ENCODE results near the gene TMEM8B. TPM values are rescaled to one million over a fixed set of nuclear protein-coding genes. Genes with fewer than 3 reads are reported as not detected.
"Not testable (repeated sequence)": the region's sequence is repeated elsewhere in the genome, so short reads cannot be mapped to it uniquely, and the experiment has no call there.

The TMEM8B gene
- total RNA-seq, 1 donor from 2014 or later: 4.4 TPM

DNA sequence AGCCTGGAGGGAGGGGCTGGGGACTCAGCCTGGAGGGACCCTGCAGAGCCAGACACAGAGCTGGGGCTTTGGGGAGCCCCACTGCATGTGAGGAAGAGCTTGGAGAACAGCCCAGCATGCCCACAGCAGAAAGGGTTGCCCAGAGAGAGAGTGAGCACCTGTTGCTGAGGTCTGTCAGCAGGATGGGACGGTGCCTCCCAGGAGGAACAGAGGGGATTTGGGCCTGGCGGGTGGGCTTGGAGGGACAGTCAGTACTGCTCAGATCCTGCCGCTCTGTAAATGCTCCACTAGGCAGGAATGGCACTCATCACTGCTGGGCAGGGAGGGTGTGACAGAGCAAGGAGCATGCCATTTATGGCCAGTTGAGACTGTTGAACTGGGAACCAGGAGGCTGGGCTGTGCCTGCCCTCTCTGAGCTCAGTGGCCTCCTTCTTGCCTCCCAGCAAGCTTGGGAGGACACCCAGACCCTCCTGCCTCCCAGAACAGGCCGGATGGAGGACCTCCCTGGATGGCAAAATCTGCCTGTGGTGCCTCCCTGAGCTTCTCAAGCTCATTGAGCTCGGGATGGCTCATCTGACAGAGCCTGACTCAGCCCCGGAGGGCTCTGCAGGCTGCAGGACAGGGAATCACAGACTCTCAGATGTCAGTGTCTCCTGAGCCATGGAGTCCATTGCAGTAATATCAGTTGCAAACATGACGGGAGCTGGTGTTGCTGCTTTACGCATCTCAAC is 76.2 kb downstream of the TMEM8B start:
- no peak for ATAC-seq
- no peak for DNase-seq (ENCODE audit: low spot score)

DNA sequence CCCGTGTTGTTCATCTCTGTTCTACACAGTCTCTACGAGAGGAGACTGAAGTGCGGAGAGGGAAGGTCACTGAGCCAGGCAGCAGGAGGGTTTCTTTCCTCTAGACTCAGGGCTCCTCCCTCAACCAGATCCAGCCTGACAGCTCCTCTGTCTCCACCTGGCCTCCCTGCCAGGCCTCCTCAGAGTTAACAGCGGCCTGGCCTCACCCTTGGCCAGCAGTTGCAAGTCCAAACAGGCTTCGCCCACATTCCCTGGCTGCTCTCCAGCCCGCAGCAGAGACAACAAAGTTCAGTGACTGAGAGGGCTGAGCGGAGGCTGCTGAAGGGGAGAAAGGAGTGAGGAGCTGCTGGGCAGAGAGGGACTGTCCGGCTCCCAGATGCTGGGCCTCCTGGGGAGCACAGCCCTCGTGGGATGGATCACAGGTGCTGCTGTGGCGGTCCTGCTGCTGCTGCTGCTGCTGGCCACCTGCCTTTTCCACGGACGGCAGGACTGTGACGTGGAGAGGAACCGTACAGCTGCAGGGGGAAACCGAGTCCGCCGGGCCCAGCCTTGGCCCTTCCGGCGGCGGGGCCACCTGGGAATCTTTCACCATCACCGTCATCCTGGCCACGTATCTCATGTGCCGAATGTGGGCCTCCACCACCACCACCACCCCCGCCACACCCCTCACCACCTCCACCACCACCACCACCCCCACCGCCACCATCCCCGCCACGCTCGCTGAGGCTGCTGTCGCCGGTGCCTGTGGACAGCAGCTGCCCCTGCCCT is 77.1 kb downstream of the TMEM8B start, which contains the start of gene HRCT1:
TSS of gene HRCT1 (plus strand) at position 291 of the 768 bp plus-strand sequence. CDS start at position 377, 86 bp downstream.
- peak; percentile 93 for DNase-seq (ENCODE audit: low spot score)
- ATAC-seq: peak; percentile 83

DNA sequence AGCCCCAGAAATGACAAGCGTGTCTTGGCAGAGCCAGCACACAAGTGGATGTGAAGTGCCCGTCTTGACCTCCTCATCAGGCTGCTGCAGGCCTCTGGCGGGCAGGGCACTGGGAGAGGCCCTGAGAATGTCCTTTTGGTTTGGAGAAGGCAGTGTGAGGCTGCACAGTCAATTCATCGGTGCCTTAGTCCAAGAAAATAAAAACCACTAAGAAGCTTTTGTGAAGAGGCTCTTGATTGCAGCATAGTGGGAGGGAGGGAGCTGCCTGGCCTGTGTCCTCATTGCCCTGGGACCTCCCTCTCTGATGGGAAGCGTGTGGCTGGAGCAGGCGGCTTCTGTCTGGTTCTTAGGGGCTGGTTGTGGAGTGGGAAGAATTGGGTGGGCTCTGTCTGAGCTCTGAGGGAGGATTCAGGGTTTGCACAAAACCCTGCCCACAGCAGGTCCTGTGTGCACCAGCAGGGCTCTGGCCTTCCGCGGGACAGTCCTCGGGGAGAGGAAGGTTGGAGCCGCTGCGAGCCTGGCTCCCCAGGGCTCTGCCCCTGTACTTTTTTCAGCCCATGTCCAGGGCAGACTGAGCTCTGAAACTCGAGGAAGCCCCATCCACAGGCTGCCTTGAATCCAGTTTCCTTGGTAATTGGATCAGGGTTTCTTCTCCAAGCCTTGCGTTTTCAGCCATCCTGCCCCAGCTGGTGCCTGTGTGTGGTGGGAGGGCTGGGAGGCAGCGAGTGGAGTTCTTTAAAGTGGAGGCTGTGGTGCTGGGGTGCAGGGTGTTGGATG is 78.1 kb downstream of the TMEM8B start:
- no peak for DNase-seq (ENCODE audit: low spot score)

DNA sequence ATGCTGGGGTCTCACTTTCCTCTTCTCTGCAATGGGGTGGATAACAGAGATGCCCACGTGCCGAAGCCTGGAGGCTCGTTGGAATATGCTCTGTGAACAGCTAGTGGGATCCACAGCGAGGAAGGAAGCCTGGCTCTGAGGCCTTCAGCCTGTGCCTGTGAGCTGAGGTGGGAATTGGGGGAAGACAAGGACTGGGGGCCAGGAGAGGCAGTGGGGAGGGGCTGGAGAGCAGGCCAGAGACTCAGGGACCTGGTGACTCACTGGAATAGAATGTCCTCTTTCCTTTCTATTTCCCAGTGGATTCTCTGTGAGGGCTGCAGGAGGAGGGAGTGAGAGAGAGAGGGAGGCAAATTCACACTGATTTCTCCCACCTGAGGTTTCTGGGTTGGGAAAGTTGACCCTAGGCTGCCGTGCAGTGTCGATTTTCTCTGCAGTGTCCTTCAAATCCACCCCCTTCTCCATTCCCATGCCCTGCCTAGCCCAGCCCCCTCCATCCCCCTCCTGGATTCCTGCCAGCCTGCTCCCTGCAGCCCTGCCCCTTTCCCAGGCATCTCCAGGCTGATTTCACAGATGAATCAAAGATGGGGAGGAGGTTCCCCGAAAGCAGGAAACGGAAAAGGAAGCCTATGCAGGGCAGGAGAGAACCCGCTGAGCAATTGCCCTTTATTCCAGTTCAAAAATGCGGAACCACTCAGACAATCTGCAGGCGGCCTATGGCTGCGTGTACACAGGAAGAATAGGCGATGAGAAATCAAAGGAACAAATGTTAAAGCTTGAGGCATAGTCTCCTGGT is 78.9 kb downstream of the TMEM8B start:
- ATAC-seq (no peak), DNase-seq (ENCODE audit: low spot score) (no peak)

More for the DNA sequence above, 78.1 kb downstream of the TMEM8B start:
- ATAC-seq: peak; percentile 27

DNA sequence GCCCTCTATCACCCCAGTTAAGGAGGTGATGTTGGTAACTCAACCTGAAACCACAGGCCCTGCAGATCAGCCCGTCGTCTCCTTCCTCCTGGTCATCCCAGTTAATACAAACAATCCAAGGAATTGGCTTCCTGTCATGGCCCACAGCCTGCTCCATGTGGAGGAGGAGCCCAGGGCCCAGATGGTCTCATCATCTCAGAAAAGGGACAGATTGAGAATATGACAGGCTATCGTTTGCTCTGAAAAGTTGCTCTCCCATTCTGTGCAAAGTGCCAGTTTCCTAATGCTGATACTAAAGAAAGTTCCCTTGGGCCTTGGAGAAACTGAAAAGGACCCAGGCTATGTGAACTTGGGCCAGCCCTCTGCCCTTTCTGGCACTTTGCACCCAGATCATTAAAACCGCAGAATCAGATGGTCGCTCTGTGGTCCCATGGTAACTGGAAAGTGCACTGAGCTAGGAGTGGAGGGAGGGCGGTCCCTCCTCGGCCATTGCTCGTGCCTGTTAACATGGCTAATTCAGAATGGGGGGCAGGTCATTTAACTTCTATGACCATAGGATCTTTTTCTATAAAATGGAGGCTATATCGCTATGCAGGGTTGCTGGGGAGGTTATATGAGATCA is 79.6 kb downstream of the TMEM8B start:
- ATAC-seq: no peak
- DNase-seq (ENCODE audit: low spot score): no peak

DNA sequence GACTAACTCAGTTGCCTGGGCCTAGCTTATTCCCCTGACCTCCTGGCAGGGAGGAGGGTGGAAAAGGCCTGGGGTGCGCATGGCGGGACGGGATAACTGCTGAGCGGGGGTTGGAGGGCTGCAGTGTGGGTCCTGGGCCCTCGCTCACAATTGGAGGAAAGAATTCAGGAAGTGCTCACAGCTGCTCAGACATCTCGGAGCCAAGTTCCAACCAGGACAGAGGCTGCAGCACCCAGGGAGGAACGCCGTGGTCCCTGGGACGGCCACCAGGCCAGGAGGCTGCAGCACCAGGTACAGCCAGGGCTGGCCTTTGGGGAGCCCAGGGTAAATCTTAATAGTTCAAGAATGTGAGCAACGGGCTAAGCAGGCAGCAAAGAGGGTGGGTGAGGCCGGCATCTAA is 80.2 kb downstream of the TMEM8B start, which contains the start of gene SPAAR:
TSS of gene SPAAR (plus strand) at position 217 of the 400 bp plus-strand sequence. CDS start 974 bp downstream, outside the sequence.
- ATAC-seq: no peak
- DNase-seq (ENCODE audit: low spot score): no peak

DNA sequence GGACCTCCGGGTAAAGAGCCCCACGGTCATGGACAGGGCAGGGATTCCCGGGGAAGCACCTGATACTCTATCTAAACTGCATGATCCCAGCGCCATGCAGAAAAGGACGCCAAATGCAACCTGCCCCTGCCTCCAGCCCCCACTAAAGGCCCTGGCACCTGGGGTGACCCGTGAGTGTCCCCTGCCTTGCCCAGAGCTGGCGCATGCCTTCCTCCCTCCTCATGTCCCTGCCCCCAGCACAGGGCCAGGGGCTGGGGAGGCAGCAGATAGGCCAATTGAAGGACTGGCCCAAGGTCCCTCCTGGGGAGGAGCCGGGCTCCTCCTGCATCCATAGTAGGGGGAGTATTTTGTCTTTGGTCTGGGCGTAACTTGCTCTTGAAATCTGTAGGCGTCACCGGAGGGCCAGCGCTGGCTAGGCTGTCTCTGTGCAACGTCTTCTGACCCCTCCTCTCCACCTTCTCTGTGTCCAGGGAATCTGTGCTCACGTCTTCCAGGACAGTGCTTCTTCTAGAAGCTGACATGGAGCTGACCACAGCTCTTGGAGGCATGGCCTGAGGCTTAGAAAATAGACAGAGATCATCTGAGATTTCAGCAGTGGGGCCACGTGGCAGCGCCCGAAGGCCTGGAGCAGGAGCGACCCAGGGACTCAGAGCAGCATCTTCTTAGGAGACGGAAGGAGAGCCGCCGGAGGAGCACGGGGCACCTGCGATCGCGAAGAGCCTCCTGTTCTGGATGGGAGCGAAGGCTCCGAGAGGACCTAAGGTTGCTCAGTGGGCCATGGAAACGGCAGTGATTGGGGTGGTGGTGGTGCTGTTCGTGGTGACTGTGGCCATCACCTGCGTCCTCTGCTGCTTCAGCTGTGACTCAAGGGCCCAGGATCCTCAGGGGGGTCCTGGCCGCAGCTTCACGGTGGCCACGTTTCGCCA is 80.9 kb downstream of the TMEM8B start:
- no peak for DNase-seq (ENCODE audit: low spot score)
- ATAC-seq: no peak

DNA sequence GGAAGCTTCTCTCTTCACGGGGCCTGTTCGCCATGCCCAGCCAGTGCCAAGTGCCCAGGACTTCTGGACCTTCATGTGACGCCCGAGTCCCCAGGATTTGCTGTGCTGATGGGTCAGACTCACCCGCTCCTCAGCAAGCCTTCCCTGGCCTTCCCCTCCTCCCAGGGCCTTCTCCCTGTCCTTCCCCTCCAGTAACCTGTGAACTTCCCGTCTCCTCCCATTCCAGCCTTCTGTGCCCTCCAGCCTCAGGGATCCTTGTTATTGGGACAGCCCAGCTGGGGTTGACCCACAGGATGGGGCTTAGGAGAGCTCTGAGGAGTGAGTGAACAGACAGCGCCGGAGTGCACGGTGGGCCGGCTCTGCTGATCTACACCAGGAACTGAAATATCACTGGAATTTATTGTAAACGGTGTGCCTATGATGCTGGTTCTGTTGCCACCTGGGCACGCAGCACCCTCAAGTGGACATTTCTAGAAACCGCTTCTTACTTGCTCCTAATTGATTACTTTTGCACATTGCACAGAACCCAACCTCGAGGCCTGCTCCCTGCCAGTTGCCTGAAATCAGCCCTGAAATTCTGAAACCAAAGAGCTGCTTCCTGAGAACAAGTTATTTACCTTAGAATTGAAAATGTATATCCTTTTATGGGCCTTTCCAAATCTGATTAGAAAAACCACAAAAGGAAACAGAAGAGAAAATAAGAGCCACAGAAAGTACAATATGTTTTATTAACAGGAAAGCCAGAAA is 81.8 kb downstream of the TMEM8B start:
- peak; percentile 67 for DNase-seq (ENCODE audit: low spot score)
- ATAC-seq: peak; percentile 65

DNA sequence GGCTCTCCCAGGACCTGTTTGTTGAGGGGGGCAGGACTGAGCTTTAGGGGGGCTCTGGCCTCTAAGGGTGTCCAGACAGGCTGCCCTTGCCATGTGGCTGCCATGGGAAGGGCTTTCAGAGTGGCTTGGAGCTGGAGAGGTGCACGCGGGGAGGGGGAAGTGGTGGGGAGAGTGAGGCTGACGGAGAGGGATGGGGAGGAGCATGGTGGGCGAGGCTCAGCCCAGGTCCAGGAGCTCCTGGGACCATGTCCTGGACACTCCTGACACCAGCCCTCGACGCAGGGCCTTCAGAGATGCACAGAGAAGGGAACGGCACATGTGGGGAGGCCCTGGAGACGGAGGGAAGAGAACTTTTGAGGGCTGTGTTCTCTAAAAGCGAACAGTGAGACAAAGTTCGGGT is 82.7 kb downstream of the TMEM8B start:
- DNase-seq (ENCODE audit: low spot score) (no peak), ATAC-seq (no peak)

DNA sequence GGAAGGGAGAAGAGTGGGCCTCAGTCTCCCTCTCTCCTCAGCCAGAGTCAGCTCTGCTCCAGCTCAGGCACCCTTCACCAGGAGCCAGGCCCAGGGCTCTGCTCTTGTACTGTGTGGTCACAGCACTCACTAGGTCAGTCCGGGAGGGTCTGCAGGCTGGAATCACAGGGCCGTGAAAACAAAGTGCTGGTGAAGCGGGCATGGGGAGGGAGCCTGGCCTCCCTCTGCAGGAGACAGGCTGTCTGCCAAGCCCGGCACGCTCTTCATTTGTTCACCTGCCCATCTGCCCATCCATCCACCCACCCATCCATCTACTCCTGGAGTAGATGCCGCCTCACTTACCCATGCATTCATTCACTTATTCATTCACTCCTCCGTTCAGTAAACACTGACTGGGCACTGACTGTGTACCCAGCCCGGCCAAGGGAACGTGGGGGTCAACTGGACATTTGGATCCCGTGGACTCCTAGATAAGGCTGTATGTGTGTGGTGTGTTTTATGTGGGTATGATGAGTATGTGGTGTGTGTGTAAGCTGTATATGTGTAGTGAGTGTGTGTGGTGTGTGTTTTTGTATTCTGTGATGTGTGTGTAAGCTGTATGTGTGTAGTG is 83.9 kb downstream of the TMEM8B start:
- peak; percentile 59 for ATAC-seq
- peak; percentile 63 for DNase-seq (ENCODE audit: low spot score)

DNA sequence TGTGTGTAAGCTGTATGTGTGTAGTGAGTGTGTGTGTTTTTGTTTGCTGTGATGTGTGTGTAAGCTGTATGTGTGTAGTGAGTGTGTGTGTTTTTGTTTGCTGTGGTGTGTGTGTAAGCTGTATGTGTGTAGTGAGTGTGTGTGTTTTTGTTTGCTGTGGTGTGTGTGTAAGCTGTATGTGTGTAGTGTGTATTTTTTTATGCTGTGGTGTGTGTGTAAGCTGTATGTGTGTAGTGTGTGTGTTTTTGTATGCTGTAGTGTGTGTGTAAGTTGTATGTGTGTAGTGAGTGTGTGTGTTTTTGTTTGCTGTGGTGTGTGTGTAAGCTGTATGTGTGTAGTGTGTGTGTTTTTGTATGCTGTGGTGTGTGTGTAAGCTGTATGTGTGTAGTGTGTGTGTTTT is 84.4 kb downstream of the TMEM8B start:
- ATAC-seq; DNase-seq (ENCODE audit: low spot score): not testable (repeated sequence)

DNA sequence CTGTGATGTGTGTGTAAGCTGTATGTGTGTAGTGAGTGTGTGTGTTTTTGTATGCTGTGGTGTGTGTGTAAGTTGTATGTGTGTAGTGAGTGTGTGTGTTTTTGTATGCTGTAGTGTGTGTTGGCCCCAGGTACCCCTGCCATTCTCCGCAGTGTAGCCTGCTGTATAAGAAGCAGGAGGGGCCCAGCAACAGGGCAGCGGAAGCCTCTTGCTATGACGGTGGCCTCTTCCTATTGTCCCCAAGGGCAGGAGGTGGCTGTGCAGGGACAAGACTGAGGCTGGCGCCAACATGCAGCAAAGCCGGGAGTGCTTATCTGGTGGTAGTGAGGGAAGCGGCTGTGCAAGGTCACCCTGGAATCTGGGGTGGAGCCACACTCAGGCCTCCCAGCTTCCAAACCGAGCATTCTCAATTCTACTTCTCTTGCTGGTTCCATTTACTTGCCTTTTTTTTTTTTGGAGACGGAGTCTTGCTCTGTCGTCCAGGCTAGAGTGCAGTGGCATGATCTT is 85.3 kb downstream of the TMEM8B start:
- DNase-seq (ENCODE audit: low spot score) (peak; percentile 78), ATAC-seq (peak; percentile 84)

Other genes starting within 250 kb of the TMEM8B start
- 15.6 TPM for gene TESK1, start 224.0 kb upstream of the TMEM8B start, total RNA-seq
- gene CD72, start 210.8 kb upstream of the TMEM8B start, total RNA-seq: 0.93 TPM
- gene SIT1, start 178.3 kb upstream of the TMEM8B start, total RNA-seq: 0.23 TPM
- gene RMRP, start 171.2 kb upstream of the TMEM8B start, total RNA-seq: 13,056 TPM
- 12.6 TPM for gene CCDC107, start 170.9 kb upstream of the TMEM8B start, total RNA-seq
- gene ARHGEF39, start 164.0 kb upstream of the TMEM8B start, total RNA-seq: 0.40 TPM
- gene CA9, start 155.3 kb upstream of the TMEM8B start, total RNA-seq: 0.96 TPM
- 6.6 TPM for gene TPM2, start 139.3 kb upstream of the TMEM8B start, total RNA-seq
- 107 TPM for gene TLN1, start 97.0 kb upstream of the TMEM8B start, total RNA-seq
- 13.9 TPM for gene CREB3, start 96.6 kb upstream of the TMEM8B start, total RNA-seq
- gene GBA2, start 80.0 kb upstream of the TMEM8B start, total RNA-seq: 44.0 TPM
- 14.5 TPM for gene RGP1, start 79.9 kb upstream of the TMEM8B start, total RNA-seq
- 1.5 TPM for gene MSMP, start 75.0 kb upstream of the TMEM8B start, total RNA-seq
- 3.3 TPM for gene NPR2, start 37.6 kb upstream of the TMEM8B start, total RNA-seq
- 0.50 TPM for gene SPAG8, start 17.0 kb upstream of the TMEM8B start, total RNA-seq
- 71.5 TPM for gene HINT2, start 14.2 kb upstream of the TMEM8B start, total RNA-seq
- gene FAM221B, start 496 bp upstream of the TMEM8B start, total RNA-seq: not detected
- gene OR13J1, start 41.2 kb downstream of the TMEM8B start, total RNA-seq: not detected
- gene HRCT1, start 77.0 kb downstream of the TMEM8B start, total RNA-seq: 0.96 TPM
- 1.1 TPM for gene SPAAR, start 80.3 kb downstream of the TMEM8B start, total RNA-seq
- gene OR2S2, start 128.9 kb downstream of the TMEM8B start, total RNA-seq: not detected
- gene RECK, start 207.7 kb downstream of the TMEM8B start, total RNA-seq: 2.0 TPM